DND-41 (cell line): ENCODE measurements around the gene ABCC4.

Experiments used
- ATAC-seq: fragments of 200-7000 bp; cut with Tn5 transposase; 3 replicates; pipeline ENCODE4 v1.9.1; 2021; ENCODE audit warnings: low read depth; ENCODE audit not compliant: insufficient read depth
- DNase-seq: peaks from one replicate; pipeline ENCODE4 v3.0.0-alpha.2; 2020
- H2AFZ ChIP-seq: 2 replicates; pipeline ENCODE4 v1.6.0; 2012; ENCODE audit warnings: low read depth, low read length
- H3K27ac ChIP-seq: 2 replicates; pipeline ENCODE4 v1.5.1; 2012; ENCODE audit warnings: low read length, inconsistent platforms
- H3K27me3 ChIP-seq: fragments of 200-600 bp; sonication (generic); 2 replicates; pipeline ENCODE4 v1.6.0; 2012; ENCODE audit warnings: low read length, mild to moderate bottlenecking, inconsistent platforms; ENCODE audit not compliant: insufficient read depth, poor library complexity
- H3K36me3 ChIP-seq: 2 replicates; pipeline ENCODE4 v1.5.1; 2012; ENCODE audit warnings: low read length, inconsistent platforms; ENCODE audit not compliant: insufficient read depth
- H3K4me1 ChIP-seq: 2 replicates; pipeline ENCODE4 v1.5.1; 2012; ENCODE audit warnings: mild to moderate bottlenecking, low read length; ENCODE audit not compliant: insufficient read depth
- H3K4me2 ChIP-seq: 2 replicates; pipeline ENCODE4 v1.6.0; 2012; ENCODE audit warnings: mild to moderate bottlenecking, moderate library complexity, low read length, inconsistent platforms; ENCODE audit not compliant: insufficient read depth
- H3K4me3 ChIP-seq, 2 experiments: fragments of 200-600 bp in 1 of 2; shearing (Covaris generic) in 1 of 2; 2 replicates each; pipeline ENCODE4 v1.5.1; 2012 to 2016; ENCODE audit warnings: inconsistent platforms in 2 of 2, low read length in 2 of 2, mild to moderate bottlenecking in 2 of 2, low read depth in 1 of 2, moderate library complexity in 1 of 2
- H3K79me2 ChIP-seq: 2 replicates; pipeline ENCODE4 v1.6.0; 2012; ENCODE audit warnings: low read length, inconsistent platforms; ENCODE audit not compliant: insufficient read depth
- H3K9ac ChIP-seq: 2 replicates; pipeline ENCODE4 v1.6.0; 2012; ENCODE audit warnings: low read depth, mild to moderate bottlenecking, inconsistent platforms, low read length, moderate library complexity
- H3K9me3 ChIP-seq: 2 replicates; pipeline ENCODE4 v1.5.1; 2012; ENCODE audit warnings: low read length, moderate library complexity, mild to moderate bottlenecking, inconsistent platforms; ENCODE audit not compliant: insufficient read depth, severe bottlenecking
- H4K20me1 ChIP-seq: 2 replicates; pipeline ENCODE4 v1.6.0; 2012; ENCODE audit warnings: low read length; ENCODE audit not compliant: insufficient read depth
- EZH2 ChIP-seq: IDR thresholded peaks from 3 replicates; pipeline ENCODE4 v1.6.1; 2012; ENCODE audit warnings: borderline replicate concordance, low read depth, mild to moderate bottlenecking, moderate library complexity, low read length, inconsistent platforms; ENCODE audit not compliant: severe bottlenecking
- TF ChIP-seq, protein P1 (sequence below): IDR thresholded peaks from 2 replicates; pipeline ENCODE4 v1.5.1; 2012; ENCODE audit warnings: borderline replicate concordance, low read length, moderate library complexity, mild to moderate bottlenecking; ENCODE audit not compliant: poor library complexity, severe bottlenecking; ENCODE audit errors: extremely low read depth

Gene ABCC4

DNA sequence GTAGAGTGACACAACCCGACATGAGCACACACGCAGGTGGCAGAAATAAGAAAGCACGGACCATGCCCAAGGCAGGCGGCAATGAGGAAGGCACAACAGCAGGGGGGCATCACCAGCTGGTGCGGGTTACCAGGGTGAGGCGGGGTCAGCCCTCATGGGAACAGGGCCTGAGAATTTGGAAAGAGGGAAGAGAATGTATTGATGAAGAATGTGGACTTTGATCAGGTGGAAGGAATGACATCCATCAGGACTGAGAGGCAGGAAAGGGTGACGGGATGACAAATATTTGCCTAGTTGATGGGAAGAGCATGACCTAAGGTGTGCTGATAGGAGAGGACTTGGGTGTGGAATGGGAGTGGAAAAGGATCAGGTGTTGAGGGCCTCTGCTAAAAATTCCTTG, 177.5 kb downstream of the ABCC4 start:
- no peaks in the 10 kb centered on the region for H4K20me1 ChIP-seq
- no peak overlapping the region for H3K9ac ChIP-seq

DNA sequence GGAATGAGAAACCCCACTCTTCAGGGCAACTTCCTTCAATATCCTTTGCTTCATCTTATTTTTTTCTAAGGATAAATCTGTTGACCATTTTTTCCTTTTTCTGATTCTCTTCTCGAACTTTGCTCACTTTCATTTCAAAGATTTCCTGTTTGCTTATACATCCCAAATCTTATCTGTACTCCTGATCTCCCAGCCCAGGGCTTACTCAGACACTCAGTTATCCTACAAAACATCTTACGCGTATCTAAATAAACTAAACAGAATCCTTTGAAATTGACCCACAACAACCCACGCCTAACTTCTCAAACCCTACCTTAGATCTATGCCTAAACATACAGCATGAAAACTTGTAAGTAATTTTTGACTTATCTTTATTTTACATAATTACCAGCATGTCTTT, 179.2 kb downstream of the ABCC4 start:
- H3K4me3 ChIP-seq: no peak overlapping the region
- no peak overlapping the region for H3K4me2 ChIP-seq
- H3K79me2 ChIP-seq: no peaks in the 10 kb centered on the region
- H3K9me3 ChIP-seq: no peaks in the 10 kb centered on the region
- TF ChIP-seq, protein P1, sequence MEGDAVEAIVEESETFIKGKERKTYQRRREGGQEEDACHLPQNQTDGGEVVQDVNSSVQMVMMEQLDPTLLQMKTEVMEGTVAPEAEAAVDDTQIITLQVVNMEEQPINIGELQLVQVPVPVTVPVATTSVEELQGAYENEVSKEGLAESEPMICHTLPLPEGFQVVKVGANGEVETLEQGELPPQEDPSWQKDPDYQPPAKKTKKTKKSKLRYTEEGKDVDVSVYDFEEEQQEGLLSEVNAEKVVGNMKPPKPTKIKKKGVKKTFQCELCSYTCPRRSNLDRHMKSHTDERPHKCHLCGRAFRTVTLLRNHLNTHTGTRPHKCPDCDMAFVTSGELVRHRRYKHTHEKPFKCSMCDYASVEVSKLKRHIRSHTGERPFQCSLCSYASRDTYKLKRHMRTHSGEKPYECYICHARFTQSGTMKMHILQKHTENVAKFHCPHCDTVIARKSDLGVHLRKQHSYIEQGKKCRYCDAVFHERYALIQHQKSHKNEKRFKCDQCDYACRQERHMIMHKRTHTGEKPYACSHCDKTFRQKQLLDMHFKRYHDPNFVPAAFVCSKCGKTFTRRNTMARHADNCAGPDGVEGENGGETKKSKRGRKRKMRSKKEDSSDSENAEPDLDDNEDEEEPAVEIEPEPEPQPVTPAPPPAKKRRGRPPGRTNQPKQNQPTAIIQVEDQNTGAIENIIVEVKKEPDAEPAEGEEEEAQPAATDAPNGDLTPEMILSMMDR: no peak
- no peak for TF ChIP-seq EZH2
- ATAC-seq: no peak
- H4K20me1 ChIP-seq: no peaks in the 10 kb centered on the region
- no peak overlapping the region for H2AFZ ChIP-seq
- no peaks in the 10 kb centered on the region for H3K4me1 ChIP-seq
- no peak overlapping the region for H3K9ac ChIP-seq
- H3K27me3 ChIP-seq: no peaks in the 10 kb centered on the region
- no peaks in the 10 kb centered on the region for H3K36me3 ChIP-seq
- DNase-seq: no peak
- H3K27ac ChIP-seq: no peak overlapping the region

More for the DNA sequence above, 177.5 kb downstream of the ABCC4 start:
- Histone ChIP-seq H3K4me3 (no peak overlapping the region), H3K4me1 (no peaks in the 10 kb centered on the region), H3K36me3 (no peaks in the 10 kb centered on the region), H2AFZ (no peak overlapping the region), H3K4me2 (no peak overlapping the region), H3K27ac (no peak overlapping the region), H3K79me2 (no peaks in the 10 kb centered on the region), H3K27me3 (no peaks in the 10 kb centered on the region), H3K9me3 (no peaks in the 10 kb centered on the region)
- no peak for ATAC-seq
- no peak for DNase-seq
- TF ChIP-seq, protein P1: no peak
- no peak for TF ChIP-seq EZH2

DNA sequence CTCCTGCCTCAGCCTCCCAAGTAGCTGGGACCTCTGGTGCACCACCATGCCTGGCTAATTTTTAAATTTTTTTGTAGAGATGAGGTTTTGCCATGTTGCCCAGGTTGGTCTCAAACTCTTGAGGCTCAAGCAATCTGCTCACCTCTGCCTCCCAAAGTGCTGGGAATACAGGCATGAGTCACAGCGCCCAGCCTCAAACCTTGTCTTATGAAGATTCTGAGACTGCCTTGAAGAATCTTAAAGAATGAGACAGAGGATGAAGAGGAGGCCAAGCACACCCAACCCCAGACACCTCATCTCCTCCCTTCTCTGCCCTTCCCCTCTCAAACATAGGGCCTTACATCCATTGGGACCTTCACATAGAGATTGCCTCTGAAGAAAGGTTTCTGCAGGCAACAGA, 179.7 kb downstream of the ABCC4 start:
- Histone ChIP-seq H3K36me3 (no peaks in the 10 kb centered on the region), H3K4me2 (no peak overlapping the region), H3K27ac (no peak overlapping the region), H4K20me1 (no peaks in the 10 kb centered on the region), H3K4me1 (no peaks in the 10 kb centered on the region), H3K27me3 (no peaks in the 10 kb centered on the region), H3K79me2 (no peaks in the 10 kb centered on the region), H3K9me3 (no peaks in the 10 kb centered on the region), H2AFZ (no peak overlapping the region), H3K4me3 (no peak overlapping the region), H3K9ac (no peak overlapping the region)
- TF ChIP-seq, protein P1: no peak
- no peak for DNase-seq
- no peak for ATAC-seq

DNA sequence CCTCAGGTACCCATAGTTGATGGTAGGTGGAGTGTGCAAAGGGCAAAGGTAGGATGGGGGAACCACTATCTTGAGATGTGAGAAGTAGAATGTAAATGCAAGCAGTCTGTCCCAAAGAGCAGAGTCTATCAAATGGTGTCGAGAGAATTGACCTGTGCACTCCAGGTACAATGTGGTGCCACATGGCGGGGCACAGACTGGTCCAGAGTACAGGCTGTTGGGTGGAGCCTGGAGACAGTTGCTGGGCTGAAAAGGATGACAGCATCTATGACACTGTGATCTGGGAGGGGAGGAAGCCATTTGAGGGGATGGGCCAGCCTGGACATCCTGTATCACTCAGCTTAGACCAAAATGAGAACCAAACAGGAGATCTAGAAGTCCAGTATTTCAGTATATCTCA, 180.6 kb downstream of the ABCC4 start:
- Histone ChIP-seq H3K9me3 (no peaks in the 10 kb centered on the region), H3K9ac (no peak overlapping the region), H3K27me3 (no peaks in the 10 kb centered on the region), H3K4me1 (no peaks in the 10 kb centered on the region), H2AFZ (no peak overlapping the region), H4K20me1 (no peaks in the 10 kb centered on the region), H3K4me2 (no peak overlapping the region), H3K4me3 (no peak overlapping the region), H3K79me2 (no peaks in the 10 kb centered on the region), H3K36me3 (no peaks in the 10 kb centered on the region), H3K27ac (no peak overlapping the region)
- no peak for DNase-seq
- ATAC-seq: no peak
- TF ChIP-seq EZH2: no peak
- TF ChIP-seq, protein P1: no peak
